Stimulated activated effector memory CD8-positive, alpha-beta T cell treated with anti-CD3 and anti-CD28 coated beads, Interleukin-12 subunit alpha, Interleukin-12 subunit beta, amount 100 ng/mL, for 72 hours (primary cell): ENCODE results near the gene FBXO28.
"Not testable (repeated sequence)": the region's sequence is repeated elsewhere in the genome, so short reads cannot be mapped to it uniquely, and the experiment has no call there.

ENCODE experiments used
- ATAC-seq: fragments of 150-1000 bp; cut with Tn5 transposase; 2 replicates; pipeline ENCODE4 v1.10.0; 2021
- DNase-seq, 2 donors: peaks; one replicate each; pipeline ENCODE4 v3.0.0; 2021 to 2022; ENCODE audit warnings: low spot score in 2 of 2
- H3K27ac Mint-ChIP-seq: one replicate; pipeline ENCODE4 v1.8.0; 2022; ENCODE audit warnings: mild to moderate bottlenecking, mixed read lengths
- H3K36me3 Mint-ChIP-seq: one replicate; pipeline ENCODE4 v1.8.0; 2022; ENCODE audit warnings: mild to moderate bottlenecking, mixed read lengths
- H3K4me1 Mint-ChIP-seq: one replicate; pipeline ENCODE4 v1.8.0; 2022; ENCODE audit warnings: mixed read lengths
- H3K4me3 Mint-ChIP-seq: one replicate; pipeline ENCODE4 v1.8.0; 2022; ENCODE audit warnings: mild to moderate bottlenecking, mixed read lengths
- H3K9me3 Mint-ChIP-seq: one replicate; pipeline ENCODE4 v1.8.0; 2022; ENCODE audit warnings: mixed read lengths

Gene FBXO28

GRCh38 chr1:224205931-224206538 lies 92.1 kb downstream of the FBXO28 start:
- ATAC-seq, DNase-seq, H3K36me3 Mint-ChIP-seq, H3K9me3 Mint-ChIP-seq: not testable (repeated sequence)
- peaks cover 11% of the 10 kb centered on the region for H3K4me1 Mint-ChIP-seq
- H3K27ac Mint-ChIP-seq: peak overlapping the region; percentile 33
- peak overlapping the region; percentile 62 for H3K4me3 Mint-ChIP-seq

- no peaks in the 10 kb centered on the region for H3K4me1 Mint-ChIP-seq
- no peaks in the 10 kb centered on the region for H3K9me3 Mint-ChIP-seq
- DNase-seq (no peak), ATAC-seq (no peak)
- no peaks in the 10 kb centered on the region for H3K36me3 Mint-ChIP-seq
- H3K4me3 Mint-ChIP-seq: no peak overlapping the region
- no peak overlapping the region for H3K27ac Mint-ChIP-seq
Measured at GRCh38 chr1:224211206-224211962, 97.5 kb downstream of the FBXO28 start.
